A549 (cell line): ENCODE measurements around the gene GPR139.

Experiments
- BHLHE40 ChIP-seq: IDR thresholded peaks from 2 replicates; pipeline ENCODE4 v1.6.1; 2012; ENCODE audit warnings: low read depth, low read length, inconsistent platforms
- CEBPB ChIP-seq, 2 experiments: fragments of >200 bp in 1 of 2; sonication (Bioruptor Twin) in 1 of 2; formaldehyde crosslinking in 1 of 2; IDR thresholded peaks; 2 replicates each; pipeline ENCODE4 v1.6.1; 2012 to 2016
- EHMT2 ChIP-seq: fragments of 200-600 bp; sonication (generic); IDR thresholded peaks from 2 replicates; pipeline ENCODE4 v1.6.1; 2016; ENCODE audit warnings: antibody characterized with exemption, low read depth, mild to moderate bottlenecking, moderate library complexity
- EP300 ChIP-seq, 2 experiments: fragments of >200 bp; sonication (Bioruptor Twin); formaldehyde crosslinking; IDR thresholded peaks; 2 replicates in 1 of 2; 3 replicates in 1 of 2; pipeline ENCODE4 v1.6.1; 2016 to 2017
- JUN ChIP-seq, 2 experiments: fragments of >200 bp; sonication (Bioruptor Twin); formaldehyde crosslinking; IDR thresholded peaks; 2 replicates in 1 of 2; 3 replicates in 1 of 2; pipeline ENCODE4 v1.6.1; 2016 to 2017
- POLR2A ChIP-seq: IDR thresholded peaks from 2 replicates; pipeline ENCODE4 v1.6.1; 2012; ENCODE audit warnings: mild to moderate bottlenecking, low read length
- RAD21 ChIP-seq, 2 experiments: fragments of >200 bp in 1 of 2; sonication (Bioruptor Twin) in 1 of 2; formaldehyde crosslinking in 1 of 2; IDR thresholded peaks in 1 of 2; conservative IDR thresholded peaks in 1 of 2; 2 replicates in 1 of 2; 3 replicates in 1 of 2; pipeline ENCODE4 v1.6.1; 2012 to 2018; ENCODE audit warnings: inconsistent platforms in 1 of 2
- RCOR1 ChIP-seq: fragments of 150-350 bp; IDR thresholded peaks from 2 replicates; pipeline ENCODE4 v1.6.1; 2014; ENCODE audit warnings: antibody characterized with exemption, low read length, low read depth
- ZFP36 ChIP-seq: fragments of 450-650 bp; IDR thresholded peaks from 2 replicates; pipeline ENCODE4 v1.6.1; 2014; ENCODE audit warnings: borderline replicate concordance; ENCODE audit not compliant: partially characterized antibody
- TF ChIP-seq, protein P1 (sequence below): fragments of >200 bp; sonication (Bioruptor Twin); formaldehyde crosslinking; IDR thresholded peaks from 3 replicates; pipeline ENCODE4 v1.5.1; 2016
- TF ChIP-seq, protein P2 (sequence below): fragments of 150-350 bp; IDR thresholded peaks from 2 replicates; pipeline ENCODE4 v1.6.1; 2014; ENCODE audit warnings: low read depth, mild to moderate bottlenecking, low read length
- TF ChIP-seq, protein P3 (sequence below): fragments of 250-450 bp; sonication (Bioruptor Pico); IDR thresholded peaks from 2 replicates; pipeline ENCODE4 v1.5.0; 2020; ENCODE audit warnings: low read depth, mild to moderate bottlenecking, moderate library complexity

DNA sequence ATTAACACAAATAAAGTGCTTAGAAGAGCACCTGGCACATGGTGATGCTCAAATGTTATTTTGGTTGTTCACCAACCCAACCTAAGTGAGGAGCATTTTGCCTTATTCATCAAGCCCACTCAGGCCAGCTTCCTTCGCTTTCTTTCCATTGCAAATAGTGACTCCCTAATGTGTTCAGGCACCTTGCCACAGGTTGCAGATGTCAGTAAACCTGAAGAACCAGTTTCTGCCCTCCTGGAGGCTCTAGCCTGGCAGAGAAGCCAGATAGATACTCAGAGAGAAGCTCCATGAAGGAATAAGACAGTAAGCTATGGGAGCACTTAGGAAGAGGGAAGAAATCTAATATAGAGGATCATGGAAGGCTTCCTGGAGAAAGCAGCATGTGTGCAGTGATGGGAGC, 23.9 kb downstream of the GPR139 start:
- TF ChIP-seq, protein P1, sequence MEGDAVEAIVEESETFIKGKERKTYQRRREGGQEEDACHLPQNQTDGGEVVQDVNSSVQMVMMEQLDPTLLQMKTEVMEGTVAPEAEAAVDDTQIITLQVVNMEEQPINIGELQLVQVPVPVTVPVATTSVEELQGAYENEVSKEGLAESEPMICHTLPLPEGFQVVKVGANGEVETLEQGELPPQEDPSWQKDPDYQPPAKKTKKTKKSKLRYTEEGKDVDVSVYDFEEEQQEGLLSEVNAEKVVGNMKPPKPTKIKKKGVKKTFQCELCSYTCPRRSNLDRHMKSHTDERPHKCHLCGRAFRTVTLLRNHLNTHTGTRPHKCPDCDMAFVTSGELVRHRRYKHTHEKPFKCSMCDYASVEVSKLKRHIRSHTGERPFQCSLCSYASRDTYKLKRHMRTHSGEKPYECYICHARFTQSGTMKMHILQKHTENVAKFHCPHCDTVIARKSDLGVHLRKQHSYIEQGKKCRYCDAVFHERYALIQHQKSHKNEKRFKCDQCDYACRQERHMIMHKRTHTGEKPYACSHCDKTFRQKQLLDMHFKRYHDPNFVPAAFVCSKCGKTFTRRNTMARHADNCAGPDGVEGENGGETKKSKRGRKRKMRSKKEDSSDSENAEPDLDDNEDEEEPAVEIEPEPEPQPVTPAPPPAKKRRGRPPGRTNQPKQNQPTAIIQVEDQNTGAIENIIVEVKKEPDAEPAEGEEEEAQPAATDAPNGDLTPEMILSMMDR = no peak
- TF ChIP-seq RAD21 (conservative IDR thresholded peaks at IDR 0.05 in 1 of 2, IDR thresholded peaks at IDR 0.05 in 1 of 2) = no peak
- TF ChIP-seq POLR2A = no peak
- no peak for TF ChIP-seq RCOR1
- no peak for TF ChIP-seq JUN (IDR thresholded peaks at IDR 0.05)
- TF ChIP-seq ZFP36 = no peak
- TF ChIP-seq BHLHE40 = no peak
- no peak for TF ChIP-seq EP300 (IDR thresholded peaks at IDR 0.05)
- no peak for TF ChIP-seq CEBPB (IDR thresholded peaks at IDR 0.05)
- TF ChIP-seq EHMT2 = no peak
- TF ChIP-seq, protein P2, sequence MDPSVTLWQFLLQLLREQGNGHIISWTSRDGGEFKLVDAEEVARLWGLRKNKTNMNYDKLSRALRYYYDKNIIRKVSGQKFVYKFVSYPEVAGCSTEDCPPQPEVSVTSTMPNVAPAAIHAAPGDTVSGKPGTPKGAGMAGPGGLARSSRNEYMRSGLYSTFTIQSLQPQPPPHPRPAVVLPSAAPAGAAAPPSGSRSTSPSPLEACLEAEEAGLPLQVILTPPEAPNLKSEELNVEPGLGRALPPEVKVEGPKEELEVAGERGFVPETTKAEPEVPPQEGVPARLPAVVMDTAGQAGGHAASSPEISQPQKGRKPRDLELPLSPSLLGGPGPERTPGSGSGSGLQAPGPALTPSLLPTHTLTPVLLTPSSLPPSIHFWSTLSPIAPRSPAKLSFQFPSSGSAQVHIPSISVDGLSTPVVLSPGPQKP = no peak
- TF ChIP-seq, protein P3, sequence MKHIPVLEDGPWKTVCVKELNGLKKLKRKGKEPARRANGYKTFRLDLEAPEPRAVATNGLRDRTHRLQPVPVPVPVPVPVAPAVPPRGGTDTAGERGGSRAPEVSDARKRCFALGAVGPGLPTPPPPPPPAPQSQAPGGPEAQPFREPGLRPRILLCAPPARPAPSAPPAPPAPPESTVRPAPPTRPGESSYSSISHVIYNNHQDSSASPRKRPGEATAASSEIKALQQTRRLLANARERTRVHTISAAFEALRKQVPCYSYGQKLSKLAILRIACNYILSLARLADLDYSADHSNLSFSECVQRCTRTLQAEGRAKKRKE = no peak
